GM12878 (cell line): Measurements from ENCODE around the gene PCDHGA2. TPM values are rescaled to one million over a fixed set of nuclear protein-coding genes. Genes with fewer than 3 reads are reported as not detected.

ENCODE experiments used
- ATAC-seq: fragments of 200-7000 bp; cut with Tn5 transposase; 3 replicates; pipeline ENCODE4 v1.9.1; 2020; ENCODE audit warnings: mild to moderate bottlenecking, moderate library complexity
- BruUV-seq: library from RNA; stranded (reverse); fragments of 400-500 nt; replicated peaks from 2 replicates; lab custom pipeline; 2021; lab: Mats Ljungman, UMichigan
- CTCF ChIA-PET: fragments of 300-600 bp; sonication (Branson Sonifier 250); formaldehyde crosslinking; extraction: SDS; loops from one replicate; lab custom pipeline; 2021; ENCODE audit warnings: inconsistent platforms; lab: Yijun Ruan, JAX
- POLR2A ChIA-PET: fragments of 350-600 bp; formaldehyde crosslinking; extraction: SDS; loops from one replicate; lab custom pipeline; 2021; ENCODE audit warnings: inconsistent platforms; lab: Charles Lee
- RAD21 ChIA-PET: fragments of 300-600 bp; sonication (Branson Sonifier 250); formaldehyde crosslinking; loops from one replicate; lab custom pipeline; 2023; ENCODE audit warnings: antibody characterized with exemption; ENCODE audit not compliant: unreplicated experiment; lab: Charles Lee
- SMC1A ChIA-PET: fragments of 300-600 bp; sonication (Branson Sonifier 250); formaldehyde crosslinking; loops from one replicate; lab custom pipeline; 2023; ENCODE audit not compliant: unreplicated experiment, uncharacterized antibody; lab: Charles Lee
- DNase-seq: peaks from one replicate; pipeline ENCODE4 v3.0.0-alpha.2; 2011; ENCODE audit warnings: low read depth, low spot score
- FAIRE-seq: peaks from 3 replicates; lab custom pipeline; 2011; peaks lifted over from hg19 to GRCh38; lab: Jason Lieb, UNC
- H2AFZ ChIP-seq: 2 replicates; pipeline ENCODE4 v1.6.0; 2011; ENCODE audit warnings: low read depth, low read length, control low read depth; ENCODE audit not compliant: control insufficient read depth
- H3K27ac ChIP-seq: 2 replicates; pipeline ENCODE4 v1.5.1; 2011; ENCODE audit warnings: control low read depth; ENCODE audit not compliant: control insufficient read depth, insufficient read depth
- H3K27me3 ChIP-seq, 2 experiments: replicated peaks in 1 of 2; 2 replicates each; pipeline versions ENCODE4 v1.6.0 to v1.6.1; 2011; ENCODE audit warnings: low read length in 1 of 2; ENCODE audit not compliant: control insufficient read depth in 2 of 2, insufficient read depth in 2 of 2
- H3K36me3 ChIP-seq, 2 experiments: 2 replicates each; pipeline ENCODE4 v1.5.1; 2011; ENCODE audit warnings: low read length in 1 of 2; ENCODE audit not compliant: control insufficient read depth in 2 of 2, insufficient read depth in 2 of 2
- H3K4me1 ChIP-seq: 2 replicates; pipeline ENCODE4 v1.6.1; 2011; ENCODE audit warnings: mild to moderate bottlenecking, low read length, moderate library complexity, mixed read lengths; ENCODE audit not compliant: control insufficient read depth, insufficient read depth
- H3K4me2 ChIP-seq: 2 replicates; pipeline ENCODE4 v1.6.0; 2011; ENCODE audit warnings: control low read depth; ENCODE audit not compliant: control insufficient read depth, insufficient read depth
- H3K4me3 ChIP-seq: fragments of 200-600 bp; sonication (generic); 2 replicates; pipeline ENCODE4 v1.5.1; 2016
- H3K79me2 ChIP-seq: 2 replicates; pipeline ENCODE4 v1.6.0; 2011; ENCODE audit warnings: low read length; ENCODE audit not compliant: control insufficient read depth, insufficient read depth
- H3K9ac ChIP-seq: 2 replicates; pipeline ENCODE4 v1.8.0; 2011; ENCODE audit warnings: low read length, control low read depth, mixed read lengths; ENCODE audit not compliant: control insufficient read depth, insufficient read depth
- H3K9me3 ChIP-seq: replicated peaks from 3 replicates; pipeline ENCODE4 v1.5.1; 2011; ENCODE audit warnings: mild to moderate bottlenecking, low read length; ENCODE audit not compliant: control insufficient read depth, insufficient read depth
- H4K20me1 ChIP-seq: 2 replicates; pipeline ENCODE4 v1.6.0; 2011; ENCODE audit not compliant: control insufficient read depth, insufficient read depth
- CBFB ChIP-seq: IDR thresholded peaks from 2 replicates; pipeline ENCODE4 v1.6.1; 2016; ENCODE audit warnings: antibody characterized with exemption, low read depth
- CEBPB ChIP-seq, 2 experiments: fragments of 150-350 bp in 1 of 2; IDR thresholded peaks; 2 replicates each; pipeline ENCODE4 v1.6.1; 2012 to 2014; ENCODE audit warnings: low read depth in 2 of 2, low read length in 2 of 2, borderline replicate concordance in 1 of 2, inconsistent platforms in 1 of 2
- MYC ChIP-seq: IDR thresholded peaks from 2 replicates; pipeline ENCODE4 v1.6.1; 2011; ENCODE audit warnings: mild to moderate bottlenecking, low read length, moderate library complexity, inconsistent platforms; ENCODE audit not compliant: insufficient read depth, insufficient replicate concordance, insufficient read length, severe bottlenecking
- NR2C1 ChIP-seq: fragments of 450-650 bp; IDR thresholded peaks from 2 replicates; pipeline ENCODE4 v1.6.1; 2017; ENCODE audit warnings: antibody characterized with exemption, mild to moderate bottlenecking, moderate library complexity
- POLR2A ChIP-seq: IDR thresholded peaks from 2 replicates; pipeline ENCODE4 v1.6.1; 2011; ENCODE audit warnings: low read depth, mild to moderate bottlenecking, low read length
- RUNX3 ChIP-seq: IDR thresholded peaks from 2 replicates; pipeline ENCODE4 v1.6.1; 2012; ENCODE audit warnings: low read length, inconsistent platforms
- SIX5 ChIP-seq: IDR thresholded peaks from 2 replicates; pipeline ENCODE4 v1.6.1; 2011; ENCODE audit warnings: mild to moderate bottlenecking, low read depth, low read length, moderate library complexity; ENCODE audit not compliant: severe bottlenecking
- SMAD5 ChIP-seq: IDR thresholded peaks from 2 replicates; pipeline ENCODE4 v1.6.1; 2016; ENCODE audit warnings: antibody characterized with exemption, low read depth
- SPI1 ChIP-seq: IDR thresholded peaks from 2 replicates; pipeline ENCODE4 v1.6.1; 2011; ENCODE audit warnings: low read depth, mild to moderate bottlenecking, low read length, moderate library complexity, borderline replicate concordance; ENCODE audit not compliant: insufficient read depth
- SUPT20H ChIP-seq: IDR thresholded peaks from 2 replicates; pipeline ENCODE4 v1.6.1; 2011; ENCODE audit warnings: low read depth, mild to moderate bottlenecking, low read length, moderate library complexity, borderline replicate concordance; ENCODE audit not compliant: control insufficient read depth
- TCF3 ChIP-seq: IDR thresholded peaks from 2 replicates; pipeline ENCODE4 v1.6.1; 2012; ENCODE audit warnings: low read depth, mild to moderate bottlenecking, low read length, borderline replicate concordance; ENCODE audit not compliant: insufficient read depth
- WGBS: methylation state at CpG from one replicate; pipeline ENCODE4 v1.1.6; 2016; ENCODE audit warnings: low lambda C conversion rate; ENCODE audit not compliant: insufficient replicate concordance, insufficient coverage; ENCODE audit errors: missing lambda C conversion rate; 5-methylcytosine and 5-hydroxymethylcytosine counted together
- in situ Hi-C: fragments of 300-500 bp; cut with MboI; formaldehyde crosslinking; loops from 9 replicates; pipeline ENCODE4 v1.14.3; 2018; ENCODE audit warnings: mixed read lengths
- intact Hi-C: fragments of 100-400 bp; cut with micrococcal nuclease; formaldehyde crosslinking; loops from one replicate; pipeline ENCODE4 v1.14.2; 2022; ENCODE audit not compliant: unreplicated experiment
- polyA plus RNA-seq, 11 experiments: library from polyadenylated mRNA; depleted of rRNA in 4 of 11; unstranded in 6 of 11; stranded (reverse) in 5 of 11; fragments of >200 nt; fragmentation: Nextera tagmentation in 4 of 11; fragmentation: Illumina TruSeq in 1 of 11; extraction: Ambion mirVana in 4 of 11; extraction: Trizol in 1 of 11; gene quantifications; 1 replicate in 1 of 11; 2 replicates in 10 of 11; pipeline versions ENCODE4 v1.2.1 to v1.2.3, GENCODE V29; 2011 to 2016; ENCODE audit warnings: inconsistent platforms in 2 of 11, missing spikeins in 2 of 11, low read depth in 1 of 11
- total RNA-seq, 4 experiments: library from RNA; depleted of rRNA in 3 of 4; stranded (reverse); fragments of >200 nt in 3 of 4; fragmentation: Illumina TruSeq in 1 of 4; extraction: Trizol in 1 of 4; gene quantifications; 2 replicates each; pipeline versions ENCODE4 v1.2.1 to v1.2.3, GENCODE V29; 2013 to 2021
- TF ChIP-seq, protein P1 (sequence below): IDR thresholded peaks from 2 replicates; pipeline ENCODE4 v1.6.1; 2011; ENCODE audit warnings: low read depth, low read length, improper control_type of control experiment, borderline replicate concordance
- TF ChIP-seq, protein P2 (sequence below): fragments of 450-650 bp; IDR thresholded peaks from 2 replicates; pipeline ENCODE4 v1.6.1; 2014; ENCODE audit warnings: mild to moderate bottlenecking

Gene PCDHGA2
- total and polyA plus RNA-seq, 10 of the 15 experiments (the other 5 are each of a cell fraction or from before 2014, with no cell fraction given) = 0.03 to 0.11 (median 0.05) TPM; not detected in 4

DNA sequence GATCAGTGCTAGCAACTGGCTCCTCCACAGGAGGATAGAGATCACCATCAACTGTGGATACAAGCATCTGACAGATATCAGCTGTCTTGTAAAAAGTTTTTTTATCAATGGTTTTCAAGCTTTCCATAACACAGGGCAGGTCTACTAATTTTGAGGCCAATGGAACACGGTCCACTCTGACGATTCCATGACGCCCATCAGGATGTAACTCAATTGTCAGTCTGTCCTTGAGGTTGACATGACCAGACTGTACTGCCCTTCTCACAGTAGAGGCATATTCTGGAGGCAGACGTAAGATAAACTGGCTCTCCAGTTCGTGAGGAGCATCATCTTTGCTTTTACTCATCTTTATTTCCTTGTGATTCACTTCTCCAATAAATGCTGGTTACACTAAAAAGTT is 18.9 kb upstream of the PCDHGA2 start:
- TF ChIP-seq RUNX3 = no peak
- no peak for TF ChIP-seq MYC
- no peak for TF ChIP-seq NR2C1
- TF ChIP-seq CBFB = no peak
- TF ChIP-seq, protein P1, sequence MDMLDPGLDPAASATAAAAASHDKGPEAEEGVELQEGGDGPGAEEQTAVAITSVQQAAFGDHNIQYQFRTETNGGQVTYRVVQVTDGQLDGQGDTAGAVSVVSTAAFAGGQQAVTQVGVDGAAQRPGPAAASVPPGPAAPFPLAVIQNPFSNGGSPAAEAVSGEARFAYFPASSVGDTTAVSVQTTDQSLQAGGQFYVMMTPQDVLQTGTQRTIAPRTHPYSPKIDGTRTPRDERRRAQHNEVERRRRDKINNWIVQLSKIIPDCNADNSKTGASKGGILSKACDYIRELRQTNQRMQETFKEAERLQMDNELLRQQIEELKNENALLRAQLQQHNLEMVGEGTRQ = no peak
- TF ChIP-seq TCF3 = no peak
- TF ChIP-seq CEBPB (IDR thresholded peaks at IDR 0.05; ENCODE audit: borderline replicate concordance in 1 of 2, low read depth in 2 of 2, low read length in 2 of 2) = no peak
- TF ChIP-seq SIX5 = no peak
- TF ChIP-seq SMAD5 = 0 out of 2 replicates have a peak, but pooled peaks have one; percentile 30
- TF ChIP-seq SUPT20H = no peak
- TF ChIP-seq POLR2A = peak; percentile 54; the same call in 1 of the 2 replicates
- TF ChIP-seq, protein P2, sequence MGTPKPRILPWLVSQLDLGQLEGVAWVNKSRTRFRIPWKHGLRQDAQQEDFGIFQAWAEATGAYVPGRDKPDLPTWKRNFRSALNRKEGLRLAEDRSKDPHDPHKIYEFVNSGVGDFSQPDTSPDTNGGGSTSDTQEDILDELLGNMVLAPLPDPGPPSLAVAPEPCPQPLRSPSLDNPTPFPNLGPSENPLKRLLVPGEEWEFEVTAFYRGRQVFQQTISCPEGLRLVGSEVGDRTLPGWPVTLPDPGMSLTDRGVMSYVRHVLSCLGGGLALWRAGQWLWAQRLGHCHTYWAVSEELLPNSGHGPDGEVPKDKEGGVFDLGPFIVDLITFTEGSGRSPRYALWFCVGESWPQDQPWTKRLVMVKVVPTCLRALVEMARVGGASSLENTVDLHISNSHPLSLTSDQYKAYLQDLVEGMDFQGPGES = no peak
- TF ChIP-seq SPI1 = no peak
- ChIA-PET CTCF (interaction anchor here (0.7 to 3.1 kb wide), 28 partner anchors 11 to 273 kb away, joined by 3 to 21 read pairs (median 5); partner anchors contain the start of genes PCDHB13, PCDHGA1, PCDHGA10 and PCDHGA11), POLR2A (interaction anchor here (1.2 to 1.6 kb wide), 2 partner anchors 15 to 51 kb away, joined by 6 to 7 read pairs; partner anchors contain the start of gene PCDHGB3), RAD21 (interaction anchor here (1.0 to 2.7 kb wide), 4 partner anchors 50 to 244 kb away, joined by 3 to 17 read pairs (median 9); partner anchors contain the start of genes PCDHGB3 and PCDHGB7), SMC1A (interaction anchor here (0.9 to 1.8 kb wide), 6 partner anchors 9 to 209 kb away, joined by 3 to 12 read pairs (median 4); partner anchors contain the start of gene PCDHGA11)
- Histone ChIP-seq H3K79me2 (peaks cover 23% of the 10 kb centered on the region), H2AFZ (no peak overlapping the region), H3K27ac (no peak overlapping the region), H3K4me2 (peak overlapping the region; percentile 68; the same call in 1 of the 2 replicates), H4K20me1 (no peaks in the 10 kb centered on the region), H3K9ac (no peak overlapping the region), H3K27me3 (no peaks in the 10 kb centered on the region), H3K9me3 (peaks cover 29% of the 10 kb centered on the region), H3K4me3 (peak overlapping the region; percentile 81), H3K36me3 (0 out of 4 replicates have a peak, but pooled peaks cover 0 to 4% of the 10 kb centered on the region in 2 experiments), H3K4me1 (no peaks in the 10 kb centered on the region)
- in situ Hi-C loops = loop anchor here (10.0 kb wide), 1 partner anchor 245 kb away; no protein-coding TSS in a partner anchor
- intact Hi-C loops = loop anchor here (2.0 kb wide), 2 partner anchors 93 to 245 kb away; partner anchors contain the start of gene PCDHGA10
- no TSS peak for BruUV-seq
- ATAC-seq (no peak), FAIRE-seq (no peak), DNase-seq (no peak)
- WGBS = 61% methylated on average over 5 of the region's 5 CpGs
